Lung (tissue), 12 donors: Measurements from ENCODE around the gene TRPC1. TPM values are rescaled to one million over a fixed set of nuclear protein-coding genes. Genes with fewer than 3 reads are reported as not detected.

ENCODE experiments used
- ATAC-seq: fragments of 200-7000 bp; cut with Tn5 transposase; one replicate; pipeline ENCODE4 v1.9.1; 2020; ENCODE audit warnings: moderate number of reproducible peaks; ENCODE audit not compliant: insufficient read depth, low FRiP score
- DNase-seq, 3 donors: peaks; one replicate each; pipeline ENCODE4 v3.0.0-alpha.2; 2013 to 2017
- H3K27ac ChIP-seq, 2 donors: one replicate each; pipeline ENCODE4 v1.5.1; 2013; ENCODE audit warnings: mild to moderate bottlenecking in 2 of 2, moderate library complexity in 2 of 2, control low read depth in 1 of 2, inconsistent platforms in 1 of 2, low read depth in 1 of 2, low read length in 1 of 2
- H3K27me3 ChIP-seq, 3 donors: one replicate each; pipeline ENCODE4 v1.5.1; 2013; ENCODE audit warnings: low read length in 2 of 3; ENCODE audit not compliant: control insufficient read depth in 3 of 3, insufficient read depth in 3 of 3
- H3K36me3 ChIP-seq, 4 donors: one replicate each; pipeline ENCODE4 v1.5.1; 2013; ENCODE audit warnings: low read length in 4 of 4, mild to moderate bottlenecking in 1 of 4, moderate library complexity in 1 of 4; ENCODE audit not compliant: control insufficient read depth in 4 of 4, insufficient read depth in 4 of 4
- H3K4me1 ChIP-seq, 5 donors: one replicate each; pipeline ENCODE4 v1.5.1; 2013; ENCODE audit warnings: low read length in 5 of 5, mild to moderate bottlenecking in 2 of 5, moderate library complexity in 1 of 5; ENCODE audit not compliant: control insufficient read depth in 5 of 5, insufficient read depth in 5 of 5
- H3K4me3 ChIP-seq: one replicate; pipeline ENCODE4 v1.5.1; 2013; ENCODE audit warnings: mild to moderate bottlenecking, control low read depth, moderate library complexity
- H3K9ac ChIP-seq, 2 donors: one replicate each; pipeline ENCODE4 v1.5.1; 2013; ENCODE audit warnings: low read length in 2 of 2, control low read depth in 1 of 2; ENCODE audit not compliant: insufficient read depth in 1 of 2
- H3K9me3 ChIP-seq, 4 donors: one replicate each; pipeline ENCODE4 v1.5.1; 2013; ENCODE audit warnings: low read length in 3 of 4, mild to moderate bottlenecking in 1 of 4, moderate library complexity in 1 of 4; ENCODE audit not compliant: control insufficient read depth in 4 of 4, insufficient read depth in 3 of 4
- CTCF ChIP-seq: IDR thresholded peaks from 2 replicates; pipeline ENCODE4 v1.5.1; 2012; ENCODE audit warnings: mild to moderate bottlenecking; ENCODE audit errors: control extremely low read depth, extremely low read depth
- WGBS, 2 donors: extraction: QIAGEN DNeasy Blood & Tissue Kit; methylation state at CpG; one replicate each; pipeline ENCODE4 v1.1.7; 2013; 5-methylcytosine and 5-hydroxymethylcytosine counted together
- polyA plus RNA-seq, 2 donors: library from polyadenylated mRNA; stranded (reverse); fragments of 200-250 nt; gene quantifications; one replicate each; pipeline ENCODE4 v1.2.1, GENCODE V29; 2013
- total RNA-seq, 2 donors: library from RNA; depleted of rRNA in 1 of 2; stranded (reverse); fragments of >200 nt in 1 of 2; gene quantifications; one replicate each; pipeline ENCODE4 v1.2.1, GENCODE V29; 2014 to 2021
- donor health status: control.
- donor health status: control.
- donor health status: Bipolar disorder and iron deficiency.
- donor health status: healthy.
- donor health status: DM: yes; HTN: yes; CAD: no.

Gene TRPC1
- total and polyA plus RNA-seq, 4 donors = 1.1 to 28.4 (median 4.7) TPM

- Histone ChIP-seq H3K36me3 (peaks cover 0 to 2% (median 0%) of the 10 kb centered on the region in 4 donors), H3K27me3 (no peaks in the 10 kb centered on the region), H3K4me3 (no peak overlapping the region), H3K4me1 (no peaks in the 10 kb centered on the region), H3K27ac (no peak overlapping the region), H3K9me3 (peaks cover 0 to 3% (median 0%) of the 10 kb centered on the region in 4 donors), H3K9ac (no peak overlapping the region)
- DNase-seq (no peak), ATAC-seq (no peak)
- no peak for TF ChIP-seq CTCF
Measured at GRCh38 chr3:142779591-142779990, 55.8 kb downstream of the TRPC1 start.

DNA sequence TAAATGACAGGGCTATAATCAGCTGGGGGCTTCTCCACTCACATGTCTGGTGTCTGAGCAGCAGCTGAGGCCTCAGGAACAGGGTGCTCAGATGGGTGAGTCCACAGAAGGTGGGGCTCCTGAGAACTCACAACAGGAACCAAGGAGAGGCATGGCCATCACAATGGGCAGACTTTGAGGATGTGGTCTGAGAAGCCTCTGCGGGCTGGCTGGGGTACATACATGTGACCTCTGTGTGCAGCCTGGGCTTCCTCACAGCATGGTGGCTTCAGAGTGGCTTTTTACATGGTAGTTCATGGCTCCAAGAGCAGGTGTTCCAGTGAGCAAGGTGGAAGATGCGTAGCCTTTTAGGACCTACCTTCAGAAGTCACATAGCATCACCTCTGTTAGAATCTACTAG is 58.8 kb downstream of the TRPC1 start:
- ATAC-seq (no peak), DNase-seq (no peak)
- peaks cover 0 to 2% (median 0%) of the 10 kb centered on the region in 4 donors for H3K36me3 ChIP-seq
- H3K27ac ChIP-seq = no peak overlapping the region
- H3K4me3 ChIP-seq = no peak overlapping the region
- H3K9ac ChIP-seq = no peak overlapping the region
- 94 to 95% methylated on average over 2 of the region's 2 CpGs for WGBS, 2 donors
- TF ChIP-seq CTCF = no peak
- H3K4me1 ChIP-seq = no peaks in the 10 kb centered on the region
- peaks cover 0 to 3% (median 0%) of the 10 kb centered on the region in 4 donors for H3K9me3 ChIP-seq
- no peaks in the 10 kb centered on the region for H3K27me3 ChIP-seq

GRCh38 chr3:142784228-142784627 is 60.4 kb downstream of the TRPC1 start:
- no peak overlapping the region for H3K4me3 ChIP-seq
- WGBS, 2 donors = 34 to 95% methylated on average over 1 of the region's 1 CpG
- peaks cover 0 to 3% (median 0%) of the 10 kb centered on the region in 4 donors for H3K9me3 ChIP-seq
- no peaks in the 10 kb centered on the region for H3K4me1 ChIP-seq
- H3K27me3 ChIP-seq = no peaks in the 10 kb centered on the region
- no peak for TF ChIP-seq CTCF
- no peak overlapping the region for H3K9ac ChIP-seq
- no peaks in the 10 kb centered on the region for H3K36me3 ChIP-seq
- no peak for DNase-seq
- no peak overlapping the region for H3K27ac ChIP-seq
- no peak for ATAC-seq

GRCh38 chr3:142785996-142786395 is 62.2 kb downstream of the TRPC1 start:
- WGBS, 2 donors = 93 to 96% methylated on average over 4 of the region's 4 CpGs
- DNase-seq = no peak
- no peak for TF ChIP-seq CTCF
- peaks cover 0 to 3% (median 0%) of the 10 kb centered on the region in 4 donors for H3K9me3 ChIP-seq
- no peak overlapping the region for H3K27ac ChIP-seq
- no peak overlapping the region for H3K4me3 ChIP-seq
- no peak for ATAC-seq
- no peaks in the 10 kb centered on the region for H3K4me1 ChIP-seq
- peaks cover 0 to 2% (median 0%) of the 10 kb centered on the region in 3 donors for H3K27me3 ChIP-seq
- no peak overlapping the region for H3K9ac ChIP-seq
- H3K36me3 ChIP-seq = no peaks in the 10 kb centered on the region
